LoVo (cell line): ENCODE results near the gene LRPPRC.
"Not testable (repeated sequence)": the region's sequence is repeated elsewhere in the genome, so short reads cannot be mapped to it uniquely, and the experiment has no call there.

ENCODE experiments used
- DNase-seq: peaks from one replicate; pipeline ENCODE4 v3.0.0-alpha.2; 2016; ENCODE audit warnings: low spot score

Gene LRPPRC

GRCh38 chr2:43995733-43996533, at the start of gene LRPPRC:
Gene LRPPRC (minus strand): TSS chr2:43995989. CDS start chr2:43995947, 42 bp downstream.
- DNase-seq: peak; percentile 96

DNA sequence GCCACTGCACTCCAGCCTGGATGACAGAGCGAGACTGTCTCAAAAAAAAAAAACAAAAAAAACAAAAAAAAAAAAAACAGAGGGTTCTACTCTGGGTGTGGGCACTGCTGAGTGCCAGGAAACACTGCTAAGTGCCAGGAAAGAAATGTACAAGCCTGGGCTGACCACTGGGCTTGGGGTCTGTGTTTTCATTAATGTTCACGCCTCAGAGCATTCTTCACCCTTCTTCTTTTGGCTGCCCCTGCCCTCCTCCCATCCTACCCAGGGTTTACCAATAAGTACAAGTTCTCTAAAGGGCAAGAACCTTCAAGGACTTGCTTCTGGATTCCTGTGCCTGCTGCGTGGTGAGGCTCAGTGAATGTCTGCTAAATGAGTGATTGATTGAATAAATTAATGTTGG, 49.3 kb upstream of the LRPPRC start:
- DNase-seq: no peak

- DNase-seq: peak; percentile 87
Measured at GRCh38 chr2:44044281-44044720, 48.5 kb upstream of the LRPPRC start.

- DNase-seq: no peak
Measured at GRCh38 chr2:44040365-44040764, 44.6 kb upstream of the LRPPRC start.

GRCh38 chr2:44038277-44038676, 42.5 kb upstream of the LRPPRC start:
- no peak for DNase-seq

DNA sequence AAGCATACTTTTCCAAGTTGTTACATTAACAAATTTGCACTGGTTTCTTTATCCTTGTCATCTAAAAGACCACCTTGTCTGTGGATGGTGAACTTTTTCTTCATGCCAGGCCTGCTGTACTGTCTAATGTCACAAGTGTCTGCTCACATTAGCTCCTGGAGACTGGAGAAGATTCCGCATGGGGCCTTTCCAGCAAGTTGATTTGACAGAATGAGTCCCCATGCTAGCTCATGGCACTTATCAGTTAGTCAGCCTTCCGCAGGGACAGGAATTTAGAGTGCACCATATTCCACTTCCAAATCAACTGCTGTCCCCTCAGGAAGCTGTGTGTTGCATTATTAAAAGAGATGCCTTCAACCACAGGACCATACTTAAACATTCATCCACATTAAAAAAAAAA, 41.4 kb upstream of the LRPPRC start:
- no peak for DNase-seq

DNA sequence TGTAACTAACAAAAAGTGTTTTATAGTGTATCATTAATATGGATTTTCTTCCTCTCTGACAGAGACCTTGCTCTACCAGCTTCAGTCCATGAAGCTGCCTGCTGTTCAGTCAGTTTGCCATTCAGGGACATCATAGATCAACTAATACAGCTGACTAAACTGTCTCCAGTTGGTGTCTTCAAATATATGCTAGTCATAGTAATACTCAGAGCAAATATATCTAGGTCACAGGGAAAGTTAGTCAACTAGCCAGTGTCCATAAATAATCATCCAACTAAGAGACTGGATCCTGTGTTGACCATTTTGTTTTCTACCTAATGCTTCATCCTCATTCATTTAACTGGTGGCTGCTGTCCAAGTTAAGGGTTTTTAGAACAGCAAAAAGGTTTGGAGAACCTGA, 38.2 kb upstream of the LRPPRC start:
- DNase-seq: no peak

- DNase-seq: not testable (repeated sequence)
Measured at GRCh38 chr2:44027076-44027475, 31.3 kb upstream of the LRPPRC start.

GRCh38 chr2:44016282-44016681, 20.5 kb upstream of the LRPPRC start:
- peak; percentile 58 for DNase-seq

DNA sequence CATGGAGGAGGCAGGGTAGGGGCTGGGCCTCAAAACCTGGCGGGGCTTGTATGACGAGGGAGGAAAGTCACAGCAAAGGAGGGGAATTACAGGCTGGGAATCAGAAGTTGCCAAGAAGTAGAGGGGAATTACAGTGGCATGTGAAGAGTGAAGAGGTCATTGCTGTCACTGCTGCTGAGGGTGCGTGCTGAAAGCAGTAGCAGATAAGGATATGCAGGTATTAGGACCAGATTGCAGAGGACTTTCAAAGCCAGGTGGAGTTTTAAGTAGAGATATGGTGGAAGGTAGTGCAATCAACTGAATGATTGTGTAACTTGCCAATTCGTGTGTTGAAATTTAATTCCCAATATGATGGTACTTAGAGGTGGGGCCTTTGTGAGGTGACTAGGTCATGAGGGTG, 19.4 kb upstream of the LRPPRC start:
- DNase-seq: no peak

DNA sequence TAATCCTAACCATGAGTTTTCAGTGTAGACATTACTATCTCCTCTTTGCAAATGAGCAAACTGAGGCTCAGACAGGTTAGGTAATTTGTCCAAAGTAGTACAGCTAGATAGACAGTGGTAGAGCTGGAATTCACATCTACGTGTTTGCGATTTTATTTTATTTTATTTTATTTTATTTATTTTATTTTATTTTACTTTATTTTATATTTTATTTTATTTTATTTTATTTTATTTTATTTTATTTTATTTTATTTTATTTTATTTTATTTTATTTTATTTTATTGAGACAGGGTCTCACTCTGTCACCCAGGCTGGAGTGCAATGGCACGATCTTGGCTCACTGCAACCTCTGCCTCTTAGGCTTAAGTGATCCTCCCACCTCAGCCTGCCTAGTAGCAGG, 17.4 kb upstream of the LRPPRC start:
- not testable (repeated sequence) for DNase-seq

GRCh38 chr2:44010266-44010665, 14.5 kb upstream of the LRPPRC start:
- DNase-seq: no peak

DNA sequence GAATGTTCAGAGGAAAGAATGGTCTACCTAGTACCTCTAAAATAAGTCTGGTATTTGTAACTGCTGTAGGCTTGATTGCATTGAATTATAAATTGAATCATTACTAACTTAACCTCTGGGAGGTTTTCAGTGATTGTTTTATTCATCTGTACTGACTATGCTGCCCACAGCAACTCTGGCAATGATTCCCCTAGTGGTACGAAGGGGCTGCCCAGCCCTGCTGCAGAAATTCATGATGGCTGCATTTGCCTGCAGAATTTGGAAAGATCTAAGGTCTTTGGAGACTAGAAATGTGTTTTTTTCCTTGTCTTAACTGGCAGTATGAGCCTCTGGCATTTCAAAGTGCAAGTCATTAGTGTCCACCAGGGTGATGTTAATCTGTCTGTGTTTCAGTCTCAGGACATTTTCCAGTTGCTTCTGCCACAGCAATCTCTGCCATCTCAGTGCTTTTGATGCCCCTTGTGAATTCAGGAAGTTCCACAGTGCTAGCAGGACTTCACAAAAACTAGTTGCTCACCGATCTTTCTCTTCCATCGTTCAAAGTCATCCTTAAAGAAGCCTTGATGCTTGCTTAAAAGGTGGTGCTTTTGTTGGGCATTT, 13.4 kb upstream of the LRPPRC start:
- DNase-seq: no peak

DNA sequence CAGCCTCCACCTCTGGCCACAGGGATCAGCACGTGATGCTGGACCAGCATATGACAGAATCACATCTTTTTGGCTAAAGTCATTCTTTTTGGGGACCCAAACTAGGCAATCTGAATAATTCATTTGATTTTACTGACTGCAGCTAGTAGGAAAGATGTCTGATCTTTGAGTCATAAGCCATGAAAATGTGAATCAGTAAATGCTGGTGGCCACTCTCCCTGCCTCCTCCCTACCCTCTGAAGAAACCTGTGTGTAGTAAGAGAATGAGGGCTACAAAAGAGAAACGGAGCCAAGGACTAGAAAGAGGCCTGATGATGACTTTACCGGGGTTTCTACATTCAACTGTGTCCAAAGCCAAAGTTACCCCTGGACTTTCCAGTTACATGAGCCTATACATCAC, 10.1 kb upstream of the LRPPRC start:
- DNase-seq: no peak

GRCh38 chr2:44004735-44005602, 9.2 kb upstream of the LRPPRC start:
- no peak for DNase-seq

DNA sequence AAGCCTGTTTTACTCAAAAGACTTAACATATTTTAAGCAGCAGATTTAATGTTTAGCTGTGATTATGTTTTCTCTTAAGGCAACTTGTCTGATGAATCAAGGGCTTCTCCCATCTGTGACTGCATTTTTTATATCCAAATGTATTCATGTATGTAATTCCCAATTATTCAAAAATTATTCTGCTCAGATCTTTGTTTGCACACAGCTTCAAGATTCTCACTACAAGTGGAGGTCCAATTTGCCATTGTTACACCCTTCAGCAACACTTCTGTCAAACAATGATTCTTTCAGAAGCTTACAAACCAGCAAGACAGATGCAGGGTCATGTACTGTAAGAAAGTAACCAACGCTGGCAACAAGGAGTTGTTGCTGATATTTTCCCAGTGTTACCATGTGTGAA, 5.9 kb upstream of the LRPPRC start:
- DNase-seq: no peak

DNA sequence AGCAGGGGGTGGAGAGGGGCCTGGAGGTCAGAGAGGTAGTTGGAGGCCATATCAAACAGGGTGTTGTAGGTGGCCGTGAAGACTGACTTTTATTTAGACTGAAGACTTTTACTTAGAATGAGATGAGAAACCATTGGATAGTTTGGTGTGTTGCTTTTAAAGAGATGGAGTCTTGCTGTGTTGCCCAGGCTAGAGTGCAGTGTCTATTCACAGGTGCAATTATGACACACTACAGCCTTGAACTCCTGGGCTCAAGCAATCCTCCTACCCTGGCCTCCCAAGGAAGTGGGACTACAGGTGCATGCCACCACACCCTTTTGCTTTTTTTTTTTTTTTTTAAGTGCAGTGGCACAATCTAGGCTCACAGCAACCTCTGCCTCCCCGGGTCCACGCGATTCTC, 2.5 kb upstream of the LRPPRC start:
- no peak for DNase-seq

GRCh38 chr2:43993437-43993836, 2.4 kb downstream of the LRPPRC start:
- no peak for DNase-seq

- DNase-seq: no peak
Measured at GRCh38 chr2:43989545-43989944, 6.2 kb downstream of the LRPPRC start.

DNA sequence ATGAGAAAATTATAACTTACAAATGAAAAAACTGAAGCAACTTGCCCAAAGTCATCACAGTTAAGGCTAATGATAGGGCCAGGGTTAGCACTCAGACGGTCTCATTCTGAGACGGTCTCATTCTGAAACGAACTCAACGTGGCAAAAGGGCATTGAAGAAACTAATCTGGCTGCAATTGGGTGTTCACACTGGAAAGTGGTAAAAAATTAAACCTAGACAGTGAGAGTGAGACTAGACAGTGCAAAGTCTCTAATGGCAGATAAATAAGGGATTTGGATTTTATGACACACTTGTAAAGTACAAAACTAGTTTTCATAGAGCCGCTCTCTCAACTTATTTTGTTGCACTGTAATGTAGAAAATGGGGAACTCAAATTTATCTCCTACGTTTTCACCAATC, 9.2 kb downstream of the LRPPRC start:
- no peak for DNase-seq

DNA sequence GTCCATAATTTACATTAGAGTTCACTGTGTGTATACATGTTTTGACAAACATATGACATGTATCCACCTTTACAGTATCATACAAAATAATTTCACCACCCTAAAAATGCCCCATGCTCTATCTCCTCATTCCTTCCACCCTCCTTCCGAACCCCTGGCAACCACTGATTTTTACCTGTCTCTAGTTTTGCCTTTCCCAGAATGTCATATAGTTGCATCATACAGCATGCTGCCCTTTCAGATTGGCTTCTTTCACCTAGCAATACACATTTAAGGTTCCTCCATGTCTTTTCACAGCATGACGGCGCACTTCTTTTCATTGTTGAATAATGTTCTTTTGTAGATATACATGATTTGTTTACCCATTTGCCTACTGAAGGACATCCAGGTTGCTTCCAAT, 10.4 kb downstream of the LRPPRC start:
- DNase-seq: peak; percentile 10

GRCh38 chr2:43984533-43984932, 11.3 kb downstream of the LRPPRC start:
- no peak for DNase-seq

GRCh38 chr2:43980902-43981301, 14.9 kb downstream of the LRPPRC start:
- DNase-seq: no peak
